PFSK-1 (cell line): ENCODE results near the gene TEX22.

Experiments used
- POLR2AphosphoS5 ChIP-seq: IDR thresholded peaks from 2 replicates; pipeline ENCODE4 v1.6.1; 2012; ENCODE audit warnings: low read depth, mild to moderate bottlenecking, control low read depth, low read length, moderate library complexity
- SIN3A ChIP-seq: IDR thresholded peaks from 2 replicates; pipeline ENCODE4 v1.6.1; 2012; ENCODE audit warnings: mild to moderate bottlenecking, low read length, moderate library complexity, borderline replicate concordance; ENCODE audit not compliant: insufficient read depth
- TAF1 ChIP-seq: IDR thresholded peaks from 2 replicates; pipeline ENCODE4 v1.6.1; 2012; ENCODE audit warnings: low read length, control low read depth, borderline replicate concordance; ENCODE audit not compliant: insufficient read depth
- TF ChIP-seq, protein P1 (sequence below), 2 experiments: IDR thresholded peaks; 2 replicates each; pipeline versions ENCODE4 v1.6.1 to v1.8.0; 2011 to 2012; ENCODE audit warnings: low read depth in 2 of 2, low read length in 2 of 2, control low read depth in 1 of 2, inconsistent platforms in 1 of 2, mild to moderate bottlenecking in 1 of 2, moderate library complexity in 1 of 2; ENCODE audit not compliant: insufficient read depth in 1 of 2

DNA sequence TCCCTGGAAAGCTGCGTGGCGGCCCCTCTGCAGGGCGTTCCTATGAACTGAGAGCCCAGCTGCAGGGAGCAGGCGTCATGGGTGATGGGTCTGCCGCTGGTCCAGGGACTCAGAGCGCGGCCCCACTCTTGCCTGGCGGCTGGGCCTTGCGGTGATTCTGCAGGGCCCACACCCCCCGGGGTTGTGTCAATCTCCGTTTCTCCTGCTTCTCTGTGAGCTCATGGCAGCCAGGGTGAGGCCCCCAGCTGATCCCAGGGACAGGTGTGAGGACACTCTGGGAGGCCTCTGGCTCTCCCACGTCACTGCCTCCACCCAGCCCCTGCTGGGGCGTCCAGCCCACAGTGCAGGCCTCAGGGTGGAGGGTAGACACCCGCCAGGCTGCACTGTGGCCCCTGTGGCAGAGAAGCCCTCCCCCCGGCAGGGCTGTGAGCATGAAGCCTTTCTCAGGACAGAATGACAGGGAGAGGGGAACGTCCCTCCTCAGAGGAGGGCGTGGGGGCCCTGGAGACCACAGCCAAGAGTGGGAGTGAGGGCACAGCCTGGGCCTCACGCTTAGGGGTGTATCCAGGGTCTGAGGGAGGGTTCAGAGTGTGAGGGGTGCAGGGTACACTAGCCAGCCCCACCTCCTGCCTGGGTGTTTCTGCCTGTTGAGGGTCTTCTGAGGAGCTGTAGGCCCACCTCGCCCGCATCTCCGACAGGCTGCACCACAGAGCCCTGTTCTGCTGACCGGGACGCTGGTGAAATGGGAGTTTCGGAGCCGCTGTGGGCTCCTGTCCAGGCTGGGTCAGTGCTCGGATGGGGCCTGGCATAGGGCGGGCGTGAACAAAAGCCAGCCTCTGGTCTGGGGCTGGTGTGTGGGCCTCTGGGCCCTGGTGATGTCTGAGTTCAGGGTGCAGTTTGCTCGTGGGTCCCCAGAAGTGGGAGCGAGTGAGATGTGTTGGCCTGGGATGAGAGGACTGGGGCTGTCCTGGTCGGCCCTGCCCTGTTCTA, 49.6 kb downstream of the TEX22 start:
- TF ChIP-seq POLR2AphosphoS5 (no peak), TAF1 (no peak), SIN3A (no peak)
- TF ChIP-seq, protein P1, sequence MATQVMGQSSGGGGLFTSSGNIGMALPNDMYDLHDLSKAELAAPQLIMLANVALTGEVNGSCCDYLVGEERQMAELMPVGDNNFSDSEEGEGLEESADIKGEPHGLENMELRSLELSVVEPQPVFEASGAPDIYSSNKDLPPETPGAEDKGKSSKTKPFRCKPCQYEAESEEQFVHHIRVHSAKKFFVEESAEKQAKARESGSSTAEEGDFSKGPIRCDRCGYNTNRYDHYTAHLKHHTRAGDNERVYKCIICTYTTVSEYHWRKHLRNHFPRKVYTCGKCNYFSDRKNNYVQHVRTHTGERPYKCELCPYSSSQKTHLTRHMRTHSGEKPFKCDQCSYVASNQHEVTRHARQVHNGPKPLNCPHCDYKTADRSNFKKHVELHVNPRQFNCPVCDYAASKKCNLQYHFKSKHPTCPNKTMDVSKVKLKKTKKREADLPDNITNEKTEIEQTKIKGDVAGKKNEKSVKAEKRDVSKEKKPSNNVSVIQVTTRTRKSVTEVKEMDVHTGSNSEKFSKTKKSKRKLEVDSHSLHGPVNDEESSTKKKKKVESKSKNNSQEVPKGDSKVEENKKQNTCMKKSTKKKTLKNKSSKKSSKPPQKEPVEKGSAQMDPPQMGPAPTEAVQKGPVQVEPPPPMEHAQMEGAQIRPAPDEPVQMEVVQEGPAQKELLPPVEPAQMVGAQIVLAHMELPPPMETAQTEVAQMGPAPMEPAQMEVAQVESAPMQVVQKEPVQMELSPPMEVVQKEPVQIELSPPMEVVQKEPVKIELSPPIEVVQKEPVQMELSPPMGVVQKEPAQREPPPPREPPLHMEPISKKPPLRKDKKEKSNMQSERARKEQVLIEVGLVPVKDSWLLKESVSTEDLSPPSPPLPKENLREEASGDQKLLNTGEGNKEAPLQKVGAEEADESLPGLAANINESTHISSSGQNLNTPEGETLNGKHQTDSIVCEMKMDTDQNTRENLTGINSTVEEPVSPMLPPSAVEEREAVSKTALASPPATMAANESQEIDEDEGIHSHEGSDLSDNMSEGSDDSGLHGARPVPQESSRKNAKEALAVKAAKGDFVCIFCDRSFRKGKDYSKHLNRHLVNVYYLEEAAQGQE (IDR thresholded peaks at IDR 0.05; ENCODE audit: insufficient read depth in 1 of 2, low read depth in 2 of 2, low read length in 2 of 2), result no peak
